NK-92 (cell line): ENCODE data around the gene TAF9.
"Not testable (repeated sequence)": the region's sequence is repeated elsewhere in the genome, so short reads cannot be mapped to it uniquely, and the experiment has no call there.

Experiments
- DNase-seq: peaks from one replicate; lab custom pipeline; 2025; ENCODE audit not compliant: unreplicated experiment; lab: John Stamatoyannopoulos, UW

The TAF9 gene

GRCh38 chr5:69369340-69370121, at the start of gene TAF9, which contains the start of the genes AK6 and RAD17:
TAF9 (minus strand) TSS chr5:69369520; CDS start chr5:69365737, 3,783 bp downstream.
AK6 (minus strand) TSS chr5:69369520; CDS start chr5:69369490, 30 bp downstream.
RAD17 (plus strand) TSS chr5:69369818; CDS start chr5:69372209, 2,391 bp downstream.
- DNase-seq = peak; percentile 75

- no peak for DNase-seq
These were observed 49.2 kb upstream of the TAF9 start for GRCh38 chr5:69418554-69418953.

GRCh38 chr5:69416699-69417098, 47.4 kb upstream of the TAF9 start:
- DNase-seq = no peak

GRCh38 chr5:69416180-69416579, 46.9 kb upstream of the TAF9 start:
- no peak for DNase-seq

GRCh38 chr5:69415584-69415958, 46.3 kb upstream of the TAF9 start:
- DNase-seq = no peak

- no peak for DNase-seq
These were observed 45.7 kb upstream of the TAF9 start, which contains the start of gene MARVELD2 for GRCh38 chr5:69414885-69415583. MARVELD2 (plus strand) TSS chr5:69415116; CDS start chr5:69419386, 4,270 bp downstream.

- no peak for DNase-seq
These were observed 35.5 kb upstream of the TAF9 start for GRCh38 chr5:69404659-69405330.

- DNase-seq = no peak
These were observed 9.1 kb upstream of the TAF9 start for GRCh38 chr5:69378376-69378775.

- DNase-seq = no peak
These were observed 5.7 kb upstream of the TAF9 start for GRCh38 chr5:69374911-69375446.

- no peak for DNase-seq
These were observed 3.1 kb upstream of the TAF9 start for GRCh38 chr5:69372394-69372793.

- not testable (repeated sequence) for DNase-seq
These were observed 1.0 kb upstream of the TAF9 start for GRCh38 chr5:69370335-69370734.

- no peak for DNase-seq
These were observed 621 bp downstream of the TAF9 start for GRCh38 chr5:69368458-69369339.

- DNase-seq = no peak
These were observed 1.5 kb downstream of the TAF9 start for GRCh38 chr5:69367697-69368279.

- DNase-seq = no peak
These were observed 4.5 kb downstream of the TAF9 start for GRCh38 chr5:69364850-69365249.

- DNase-seq = no peak
These were observed 4.9 kb downstream of the TAF9 start for GRCh38 chr5:69364414-69364813.

GRCh38 chr5:69360442-69360841, 8.9 kb downstream of the TAF9 start:
- DNase-seq = no peak

GRCh38 chr5:69359699-69360098, 9.6 kb downstream of the TAF9 start:
- DNase-seq = no peak

GRCh38 chr5:69350664-69351063, 18.7 kb downstream of the TAF9 start:
- DNase-seq = no peak

GRCh38 chr5:69343083-69343482, 26.2 kb downstream of the TAF9 start:
- DNase-seq = no peak
